Ascending aorta (tissue), 2 donors: ENCODE measurements around the gene MGAT5. TPM values are rescaled to one million over a fixed set of nuclear protein-coding genes. Genes with fewer than 3 reads are reported as not detected.

Experiments
- DNase-seq, 2 donors: peaks; one replicate each; pipeline ENCODE4 v3.0.0-alpha.2; 2019; ENCODE audit warnings: low spot score in 2 of 2
- H3K27ac ChIP-seq, 2 donors: fragments of 200-600 bp; sonication (generic); one replicate each; pipeline ENCODE4 v1.5.1; 2016 to 2017; ENCODE audit warnings: mild to moderate bottlenecking in 1 of 2
- H3K27me3 ChIP-seq: fragments of 200-600 bp; sonication (generic); one replicate; pipeline ENCODE4 v1.5.1; 2017
- H3K36me3 ChIP-seq, 2 donors: fragments of 200-600 bp; sonication (generic); one replicate each; pipeline ENCODE4 v1.5.1; 2016
- H3K4me1 ChIP-seq, 2 donors: fragments of 200-600 bp; sonication (generic); one replicate each; pipeline ENCODE4 v1.5.1; 2016 to 2017; ENCODE audit warnings: mild to moderate bottlenecking in 1 of 2
- H3K4me3 ChIP-seq, 2 donors: fragments of 200-600 bp; sonication (generic); one replicate each; pipeline ENCODE4 v1.5.1; 2016 to 2017; ENCODE audit warnings: mild to moderate bottlenecking in 1 of 2
- H3K9me3 ChIP-seq, 2 donors: fragments of 200-600 bp; sonication (generic); one replicate each; pipeline ENCODE4 v1.5.1; 2016
- intact Hi-C: fragments of 100-400 bp; cut with DNase I; formaldehyde crosslinking; loops from one replicate; pipeline ENCODE4 v1.15.1; 2023
- total RNA-seq: library from RNA; depleted of rRNA; stranded (reverse); fragments of >200 nt; gene quantifications from one replicate; pipeline ENCODE4 v1.1.0, GENCODE V29; 2016
- TF ChIP-seq, protein P1 (sequence below), 3 experiments: fragments of 200-600 bp in 2 of 3; fragments of 450-650 bp in 1 of 3; sonication (generic) in 2 of 3; IDR thresholded peaks; one replicate each; pipeline ENCODE4 v1.5.1; 2016 to 2019; ENCODE audit warnings: antibody characterized with exemption in 3 of 3, mild to moderate bottlenecking in 1 of 3, moderate library complexity in 1 of 3

MGAT5 gene
- total RNA-seq, 1 donor from 2014 or later: 15.4 TPM

GRCh38 chr2:134226601-134227000, 27.3 kb upstream of the MGAT5 start:
- no peaks in the 10 kb centered on the region for H3K27me3 ChIP-seq
- H3K36me3 ChIP-seq: no peaks in the 10 kb centered on the region
- no peak overlapping the region for H3K4me3 ChIP-seq
- peaks cover 0 to 4% of the 10 kb centered on the region in 2 donors for H3K9me3 ChIP-seq
- H3K4me1 ChIP-seq: no peaks in the 10 kb centered on the region
- H3K27ac ChIP-seq: no peak overlapping the region
- DNase-seq: no peak
- TF ChIP-seq, protein P1, sequence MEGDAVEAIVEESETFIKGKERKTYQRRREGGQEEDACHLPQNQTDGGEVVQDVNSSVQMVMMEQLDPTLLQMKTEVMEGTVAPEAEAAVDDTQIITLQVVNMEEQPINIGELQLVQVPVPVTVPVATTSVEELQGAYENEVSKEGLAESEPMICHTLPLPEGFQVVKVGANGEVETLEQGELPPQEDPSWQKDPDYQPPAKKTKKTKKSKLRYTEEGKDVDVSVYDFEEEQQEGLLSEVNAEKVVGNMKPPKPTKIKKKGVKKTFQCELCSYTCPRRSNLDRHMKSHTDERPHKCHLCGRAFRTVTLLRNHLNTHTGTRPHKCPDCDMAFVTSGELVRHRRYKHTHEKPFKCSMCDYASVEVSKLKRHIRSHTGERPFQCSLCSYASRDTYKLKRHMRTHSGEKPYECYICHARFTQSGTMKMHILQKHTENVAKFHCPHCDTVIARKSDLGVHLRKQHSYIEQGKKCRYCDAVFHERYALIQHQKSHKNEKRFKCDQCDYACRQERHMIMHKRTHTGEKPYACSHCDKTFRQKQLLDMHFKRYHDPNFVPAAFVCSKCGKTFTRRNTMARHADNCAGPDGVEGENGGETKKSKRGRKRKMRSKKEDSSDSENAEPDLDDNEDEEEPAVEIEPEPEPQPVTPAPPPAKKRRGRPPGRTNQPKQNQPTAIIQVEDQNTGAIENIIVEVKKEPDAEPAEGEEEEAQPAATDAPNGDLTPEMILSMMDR (IDR thresholded peaks at IDR 0.05): no peak
- intact Hi-C loops: no loop called here

GRCh38 chr2:134227666-134228065, 26.2 kb upstream of the MGAT5 start:
- peaks cover 0 to 4% of the 10 kb centered on the region in 2 donors for H3K9me3 ChIP-seq
- intact Hi-C loops: no loop called here
- no peak for DNase-seq
- H3K4me1 ChIP-seq: peaks cover 0 to 3% of the 10 kb centered on the region in 2 donors
- TF ChIP-seq, protein P1 (IDR thresholded peaks at IDR 0.05): no peak
- H3K27ac ChIP-seq: no peak overlapping the region
- H3K4me3 ChIP-seq: no peak overlapping the region
- no peaks in the 10 kb centered on the region for H3K27me3 ChIP-seq
- H3K36me3 ChIP-seq: no peaks in the 10 kb centered on the region

DNA sequence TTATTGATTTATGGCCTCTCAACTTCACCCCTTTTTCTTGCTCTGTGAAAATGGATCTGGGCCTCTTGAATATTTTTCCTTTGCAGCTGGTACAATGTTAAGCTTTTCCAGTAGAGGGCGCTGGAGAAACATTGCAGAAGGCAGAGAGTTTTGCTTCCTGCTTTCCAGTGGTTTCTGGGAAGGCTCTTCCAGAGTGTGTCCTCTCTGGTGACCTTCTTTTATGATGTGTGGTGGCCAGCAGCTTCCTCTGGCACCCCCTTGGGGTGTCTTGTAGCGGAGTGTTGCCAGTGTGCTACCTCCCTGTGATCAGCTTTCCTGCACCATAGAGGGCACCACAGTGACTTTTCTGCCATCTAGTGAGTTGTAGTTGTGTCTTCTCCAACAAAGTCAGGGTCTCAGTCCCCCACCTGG, 25.4 kb upstream of the MGAT5 start:
- peaks cover 0 to 4% of the 10 kb centered on the region in 2 donors for H3K9me3 ChIP-seq
- DNase-seq: no peak
- intact Hi-C loops: no loop called here
- H3K27ac ChIP-seq: no peak overlapping the region
- TF ChIP-seq, protein P1 (IDR thresholded peaks at IDR 0.05): peak in 1 of 3 experiments; percentile 15
- H3K4me1 ChIP-seq: peaks cover 0 to 5% of the 10 kb centered on the region in 2 donors
- H3K27me3 ChIP-seq: no peaks in the 10 kb centered on the region
- H3K4me3 ChIP-seq: no peak overlapping the region
- no peaks in the 10 kb centered on the region for H3K36me3 ChIP-seq

- Histone ChIP-seq H3K36me3 (no peaks in the 10 kb centered on the region), H3K9me3 (peaks cover 0 to 4% of the 10 kb centered on the region in 2 donors), H3K4me1 (peaks cover 0 to 5% of the 10 kb centered on the region in 2 donors), H3K27me3 (no peaks in the 10 kb centered on the region), H3K27ac (no peak overlapping the region), H3K4me3 (no peak overlapping the region)
- DNase-seq: no peak
- intact Hi-C loops: no loop called here
- TF ChIP-seq, protein P1 (IDR thresholded peaks at IDR 0.05): no peak
Measured at GRCh38 chr2:134229540-134229939, 24.3 kb upstream of the MGAT5 start.

DNA sequence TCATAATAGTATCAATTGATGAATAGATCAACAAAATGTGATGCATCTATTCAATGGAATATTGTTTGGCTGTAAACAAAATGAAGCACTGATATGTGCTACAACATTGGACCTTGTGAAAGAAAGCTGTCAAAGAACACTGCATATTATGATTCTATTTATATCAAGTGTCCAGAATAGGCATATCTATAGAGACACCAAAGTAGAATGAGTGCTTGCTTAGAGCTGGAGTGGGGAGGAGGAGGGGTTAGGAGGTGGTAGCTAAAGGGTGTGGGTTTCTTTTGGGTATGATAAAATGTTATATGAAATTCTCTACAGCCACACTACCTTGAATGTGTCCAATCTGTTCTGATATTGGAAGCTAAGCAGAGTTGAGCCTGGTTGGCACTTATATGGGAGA, 23.0 kb upstream of the MGAT5 start:
- peaks cover 0 to 4% of the 10 kb centered on the region in 2 donors for H3K9me3 ChIP-seq
- H3K27me3 ChIP-seq: no peaks in the 10 kb centered on the region
- H3K27ac ChIP-seq: no peak overlapping the region
- no peak for DNase-seq
- TF ChIP-seq, protein P1 (IDR thresholded peaks at IDR 0.05): no peak
- peaks cover 0 to 5% of the 10 kb centered on the region in 2 donors for H3K4me1 ChIP-seq
- intact Hi-C loops: no loop called here
- H3K4me3 ChIP-seq: no peak overlapping the region
- H3K36me3 ChIP-seq: no peaks in the 10 kb centered on the region
